Activated T-helper 1 cell treated with anti-CD3 and anti-CD28 coated beads, Interleukin-12 subunit alpha, Interleukin-12 subunit beta, Interleukin-2, Interleukin-4 antibody, amounts not matched to agents 30 ng/mL and 10 ng/mL and 1 ng/mL, durations not matched to agents 14 hours and 24 hours and 36 hours (primary cell): ENCODE measurements around the gene SURF2. TPM values are rescaled to one million over a fixed set of nuclear protein-coding genes. Genes with fewer than 3 reads are reported as not detected.
A peak's percentile ranks its signal among the peaks of the same experiment; 100 is the strongest.
"Not testable (repeated sequence)": the region's sequence is repeated elsewhere in the genome, so short reads cannot be mapped to it uniquely, and the experiment has no call there.

Experiments used
- DNase-seq: peaks from one replicate; pipeline ENCODE4 v3.0.0; 2021; ENCODE audit warnings: low spot score
- H3K27ac Mint-ChIP-seq: one replicate; pipeline ENCODE4 v1.8.0; 2021; ENCODE audit warnings: mild to moderate bottlenecking, mixed read lengths
- H3K27me3 Mint-ChIP-seq: one replicate; pipeline ENCODE4 v1.8.0; 2022; ENCODE audit warnings: mild to moderate bottlenecking, moderate library complexity, mixed read lengths; ENCODE audit not compliant: insufficient read depth
- H3K36me3 Mint-ChIP-seq: one replicate; pipeline ENCODE4 v1.8.0; 2021; ENCODE audit warnings: low read depth, mixed read lengths
- H3K4me1 Mint-ChIP-seq: one replicate; pipeline ENCODE4 v1.8.0; 2021; ENCODE audit warnings: low read depth, mixed read lengths
- H3K4me3 Mint-ChIP-seq: one replicate; pipeline ENCODE4 v1.8.0; 2021; ENCODE audit warnings: mild to moderate bottlenecking, moderate library complexity, mixed read lengths
- H3K9me3 Mint-ChIP-seq: one replicate; pipeline ENCODE4 v1.8.0; 2021; ENCODE audit warnings: mixed read lengths
- intact Hi-C: fragments of 100-400 bp; cut with micrococcal nuclease; formaldehyde crosslinking; loops from one replicate; pipeline ENCODE4 v1.15.1; 2024
- total RNA-seq: library from RNA; stranded (reverse); gene quantifications from 2 replicates; pipeline ENCODE4 v1.2.3, GENCODE V29; 2022

The SURF2 gene
- total RNA-seq, 1 donor from 2014 or later = 28.6 TPM

- H3K27ac Mint-ChIP-seq, H3K9me3 Mint-ChIP-seq, DNase-seq, H3K4me3 Mint-ChIP-seq, H3K27me3 Mint-ChIP-seq, H3K4me1 Mint-ChIP-seq: not testable (repeated sequence)
- peaks cover 35% of the 10 kb centered on the region for H3K36me3 Mint-ChIP-seq
- intact Hi-C loops = loop anchor here (1.0 kb wide), 2 partner anchors 90 to 157 kb away; no protein-coding TSS in a partner anchor
Observed at GRCh38 chr9:133329306-133330156, 26.8 kb upstream of the SURF2 start.

DNA sequence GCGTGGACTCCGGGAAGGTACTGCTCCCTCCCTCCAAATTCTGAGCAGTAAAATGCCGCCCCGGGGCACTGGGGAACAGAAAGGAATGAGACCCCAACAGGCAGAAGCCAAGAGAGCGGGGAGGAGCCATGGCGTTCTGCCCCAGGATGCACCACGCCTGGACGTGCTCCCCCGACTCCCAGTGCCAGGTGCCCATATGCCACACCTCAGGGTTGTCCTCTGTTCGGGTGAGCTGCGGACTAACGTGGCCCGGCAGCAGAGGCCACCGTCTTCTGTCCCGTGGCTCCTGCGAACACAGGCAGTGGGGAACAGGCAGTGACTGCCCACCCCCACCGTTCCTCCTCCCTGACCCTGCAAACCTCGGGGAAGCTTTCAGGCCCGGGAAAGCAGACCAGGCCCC, 25.1 kb upstream of the SURF2 start:
- no peaks in the 10 kb centered on the region for H3K27me3 Mint-ChIP-seq
- intact Hi-C loops = no loop called here
- no peak for DNase-seq
- no peak overlapping the region for H3K4me3 Mint-ChIP-seq
- H3K4me1 Mint-ChIP-seq = peaks cover 16% of the 10 kb centered on the region
- peaks cover 42% of the 10 kb centered on the region for H3K36me3 Mint-ChIP-seq
- H3K27ac Mint-ChIP-seq = no peak overlapping the region
- no peaks in the 10 kb centered on the region for H3K9me3 Mint-ChIP-seq

DNA sequence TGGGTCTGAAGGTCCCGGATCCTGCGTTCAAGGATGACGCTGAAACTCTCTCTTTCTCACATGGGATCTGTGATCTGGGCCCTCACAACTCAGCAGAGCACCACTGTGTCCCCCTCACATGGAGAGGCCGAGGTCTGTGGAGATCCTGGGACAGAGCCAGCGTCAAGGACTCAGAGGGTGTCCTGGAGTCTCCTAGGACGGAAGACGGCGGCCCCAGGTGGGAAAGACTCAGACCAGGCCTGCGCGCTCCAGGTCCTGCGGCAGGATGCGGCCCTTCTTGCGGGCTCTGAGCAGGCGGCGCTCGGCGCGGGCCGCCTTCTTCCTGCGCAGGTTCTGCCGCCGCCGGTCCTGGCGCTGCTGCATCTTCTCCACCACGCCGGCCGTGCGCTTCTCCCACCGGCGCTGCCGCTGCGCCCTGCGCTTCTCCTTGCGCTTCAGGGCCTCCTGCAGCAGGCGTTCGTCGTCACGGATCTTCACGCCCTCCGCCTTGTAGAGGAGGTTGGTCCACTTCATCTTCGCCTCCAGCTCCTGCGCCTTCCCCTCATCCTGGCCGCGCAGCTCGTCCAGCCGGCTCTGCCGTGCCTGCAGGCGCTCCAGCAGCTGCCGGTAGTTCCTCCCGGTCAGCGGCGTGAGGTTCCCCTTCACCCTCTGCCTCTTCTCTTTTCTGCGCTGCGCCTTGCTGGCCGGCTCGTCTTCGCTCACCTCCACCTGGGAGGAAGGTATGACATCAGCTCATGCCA, 24.5 kb upstream of the SURF2 start:
- Mint-ChIP-seq H3K27me3 (no peaks in the 10 kb centered on the region), H3K4me3 (no peak overlapping the region), H3K4me1 (peaks cover 16% of the 10 kb centered on the region), H3K36me3 (peaks cover 42% of the 10 kb centered on the region), H3K9me3 (no peaks in the 10 kb centered on the region), H3K27ac (no peak overlapping the region)
- no peak for DNase-seq
- intact Hi-C loops = no loop called here

- peaks cover 16% of the 10 kb centered on the region for H3K4me1 Mint-ChIP-seq
- H3K27me3 Mint-ChIP-seq = no peaks in the 10 kb centered on the region
- H3K4me3 Mint-ChIP-seq = no peak overlapping the region
- intact Hi-C loops = no loop called here
- H3K9me3 Mint-ChIP-seq = no peaks in the 10 kb centered on the region
- DNase-seq = no peak
- no peak overlapping the region for H3K27ac Mint-ChIP-seq
- peaks cover 42% of the 10 kb centered on the region for H3K36me3 Mint-ChIP-seq
Observed at GRCh38 chr9:133332381-133332730, 24.0 kb upstream of the SURF2 start.

- Mint-ChIP-seq H3K4me3 (peak overlapping the region; percentile 26), H3K36me3 (peaks cover 42% of the 10 kb centered on the region), H3K4me1 (peaks cover 16% of the 10 kb centered on the region)
Observed at GRCh38 chr9:133333011-133333410, 23.3 kb upstream of the SURF2 start.

DNA sequence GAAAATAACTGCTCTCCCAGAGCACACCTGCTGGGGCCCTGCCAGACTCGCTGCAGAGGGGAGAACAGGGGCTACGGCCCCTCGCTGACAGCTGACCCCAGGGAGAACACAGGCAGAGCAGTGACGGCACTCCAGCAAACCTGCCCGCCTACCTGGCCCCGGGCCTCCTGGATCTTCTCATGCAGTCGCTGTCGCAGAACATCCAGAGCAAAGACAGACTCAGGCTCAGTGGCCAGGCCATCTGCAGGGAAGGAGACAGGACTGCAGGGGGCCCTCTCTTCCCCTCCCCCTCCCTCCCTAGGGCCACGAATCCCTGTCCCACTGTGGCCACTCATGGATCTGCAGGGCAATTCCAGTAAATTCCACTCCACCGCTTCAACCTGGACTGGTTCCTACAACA, 22.8 kb upstream of the SURF2 start:
- H3K27me3 Mint-ChIP-seq = no peaks in the 10 kb centered on the region
- peak overlapping the region; percentile 96 for H3K4me3 Mint-ChIP-seq
- no peak for DNase-seq
- peak overlapping the region; percentile 47 for H3K27ac Mint-ChIP-seq
- intact Hi-C loops = no loop called here
- no peaks in the 10 kb centered on the region for H3K9me3 Mint-ChIP-seq
- H3K4me1 Mint-ChIP-seq = peaks cover 16% of the 10 kb centered on the region
- H3K36me3 Mint-ChIP-seq = peaks cover 42% of the 10 kb centered on the region

More at GRCh38 chr9:133333011-133333410, 23.3 kb upstream of the SURF2 start:
- Mint-ChIP-seq H3K9me3 (no peaks in the 10 kb centered on the region), H3K27me3 (no peaks in the 10 kb centered on the region), H3K27ac (no peak overlapping the region)
- no peak for DNase-seq
- intact Hi-C loops = no loop called here

DNA sequence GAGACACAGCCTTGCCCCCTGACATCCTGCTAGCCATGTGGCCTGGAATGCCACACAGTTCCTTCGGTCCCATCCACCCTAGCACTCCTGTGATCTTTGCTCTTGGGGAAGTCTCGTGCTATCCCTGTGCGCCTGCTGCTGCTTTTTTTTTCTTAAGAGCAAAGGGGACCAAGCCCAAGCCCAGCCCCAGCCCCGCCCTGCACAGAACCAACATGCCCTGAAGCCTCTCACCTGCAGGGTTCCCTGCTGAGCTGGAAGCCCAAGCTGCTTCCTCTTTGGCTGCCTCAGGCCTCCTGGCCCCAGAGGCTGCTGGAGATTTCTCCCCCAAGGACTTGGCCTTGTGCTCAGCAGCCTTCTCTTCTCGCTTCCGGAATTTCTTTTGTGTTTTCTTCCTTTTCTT, 22.2 kb upstream of the SURF2 start:
- peaks cover 16% of the 10 kb centered on the region for H3K4me1 Mint-ChIP-seq
- H3K27ac Mint-ChIP-seq = peak overlapping the region; percentile 47
- intact Hi-C loops = no loop called here
- H3K4me3 Mint-ChIP-seq = peak overlapping the region; percentile 96
- H3K9me3 Mint-ChIP-seq = no peaks in the 10 kb centered on the region
- no peaks in the 10 kb centered on the region for H3K27me3 Mint-ChIP-seq
- no peak for DNase-seq
- H3K36me3 Mint-ChIP-seq = peaks cover 41% of the 10 kb centered on the region

GRCh38 chr9:133334888-133335287, 21.5 kb upstream of the SURF2 start:
- Mint-ChIP-seq H3K36me3 (peaks cover 47% of the 10 kb centered on the region), H3K27ac (peak overlapping the region; percentile 29), H3K4me1 (peaks cover 16% of the 10 kb centered on the region), H3K4me3 (peak overlapping the region; percentile 96)
- intact Hi-C loops = loop anchor here (5.0 kb wide), 1 partner anchor 663 kb away; the partner anchor contains the start of gene GTF3C4
- DNase-seq, H3K9me3 Mint-ChIP-seq, H3K27me3 Mint-ChIP-seq: not testable (repeated sequence)

DNA sequence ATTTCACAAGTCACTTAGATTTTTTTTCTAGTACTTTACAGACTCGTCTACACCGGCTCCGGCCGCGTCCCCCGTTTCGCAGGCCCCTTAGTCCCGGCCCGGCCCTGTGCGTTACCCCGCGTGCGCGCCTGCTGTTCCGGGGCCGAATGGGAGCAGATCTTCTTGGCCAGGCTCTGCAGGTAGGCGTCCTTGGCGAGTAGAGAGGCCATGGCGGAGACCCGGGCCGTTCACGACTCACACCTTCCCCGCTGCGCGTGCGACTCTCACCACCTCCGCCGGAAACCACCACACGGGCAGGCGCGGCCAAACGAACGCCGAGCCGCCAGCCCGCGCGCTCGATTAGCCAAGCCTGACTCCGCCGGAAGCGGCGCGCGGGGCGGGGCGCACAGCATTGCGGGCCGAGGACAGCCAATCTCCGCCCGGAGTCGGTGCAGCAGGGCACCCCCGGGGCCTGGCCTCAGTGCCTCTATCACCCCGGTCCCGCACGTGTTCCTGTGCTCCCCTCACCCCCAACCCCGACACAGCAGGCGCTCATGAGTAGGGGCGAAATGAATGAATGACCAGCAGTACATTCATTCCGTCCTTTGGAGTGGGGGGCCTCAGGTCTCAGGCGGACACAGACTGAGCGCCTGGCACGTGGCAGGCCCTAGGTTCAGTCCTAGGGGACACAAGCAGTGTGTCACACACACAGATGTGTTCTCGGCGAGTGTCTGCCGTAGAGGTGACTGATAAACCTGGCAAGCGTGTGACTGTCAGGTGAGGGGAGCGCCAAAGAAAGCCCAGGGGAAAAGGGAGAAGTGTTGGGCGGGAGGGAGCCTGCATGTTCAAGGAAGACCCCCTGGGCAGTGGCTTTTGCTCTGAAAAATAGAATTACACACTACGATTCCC, 20.2 kb upstream of the SURF2 start, which contains the start of gene SURF6:
TSS of gene SURF6 (minus strand) at position 265 of the 888 bp plus-strand sequence. CDS start at position 209, 56 bp downstream.
- Mint-ChIP-seq H3K27ac (peak within 1 kb of the TSS; percentile 88), H3K36me3 (peaks cover 52% of the 10 kb centered on the region), H3K27me3 (no peaks in the 10 kb centered on the region), H3K4me3 (peak within 1 kb of the TSS; percentile 96), H3K9me3 (no peaks in the 10 kb centered on the region), H3K4me1 (peaks cover 16% of the 10 kb centered on the region)
- intact Hi-C loops = loop anchor here (1.0 to 5.0 kb wide), 8 partner anchors 12 to 664 kb away; partner anchors contain the start of genes CACFD1, GTF3C4, GTF3C5 and MED22
- DNase-seq = peak; percentile 94

DNA sequence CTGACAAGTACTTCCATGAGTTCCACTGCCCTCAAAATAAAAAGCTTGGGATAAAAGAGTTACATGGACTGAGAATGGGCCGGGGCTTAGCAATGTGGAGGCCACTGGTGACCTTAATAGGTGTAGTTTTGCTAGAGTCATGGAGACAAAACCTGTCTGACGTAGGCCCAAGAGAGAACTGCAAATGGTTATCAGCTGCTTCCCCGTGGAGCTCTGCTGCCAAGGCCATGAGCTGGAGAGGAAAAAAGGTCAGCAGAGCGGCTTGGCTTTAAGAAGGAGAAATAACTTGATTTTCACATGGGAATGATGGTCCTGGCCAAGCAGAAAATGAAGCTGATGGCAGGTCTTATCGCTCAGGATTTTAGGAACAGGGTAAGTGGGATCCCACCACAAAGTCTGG, 16.7 kb upstream of the SURF2 start:
- Mint-ChIP-seq H3K9me3 (no peaks in the 10 kb centered on the region), H3K27me3 (no peaks in the 10 kb centered on the region), H3K27ac (no peak overlapping the region), H3K4me1 (peaks cover 8% of the 10 kb centered on the region), H3K36me3 (peaks cover 35% of the 10 kb centered on the region), H3K4me3 (no peak overlapping the region)
- no peak for DNase-seq
- intact Hi-C loops = loop anchor here (5.0 to 10.0 kb wide), 2 partner anchors 667 to 985 kb away; partner anchors contain the start of genes GTF3C4 and SETX

- H3K27me3 Mint-ChIP-seq = no peaks in the 10 kb centered on the region
- intact Hi-C loops = loop anchor here (10.0 kb wide), 1 partner anchor 985 kb away; the partner anchor contains the start of gene SETX
- DNase-seq = no peak
- no peaks in the 10 kb centered on the region for H3K9me3 Mint-ChIP-seq
- H3K36me3 Mint-ChIP-seq = peaks cover 35% of the 10 kb centered on the region
- no peak overlapping the region for H3K27ac Mint-ChIP-seq
- H3K4me1 Mint-ChIP-seq = peaks cover 4% of the 10 kb centered on the region
- no peak overlapping the region for H3K4me3 Mint-ChIP-seq
Observed at GRCh38 chr9:133340256-133340655, 16.1 kb upstream of the SURF2 start.

GRCh38 chr9:133340916-133341315, 15.4 kb upstream of the SURF2 start:
- intact Hi-C loops = loop anchor here (10.0 kb wide), 1 partner anchor 986 kb away; the partner anchor contains the start of gene SETX

More at GRCh38 chr9:133340916-133341315, 15.4 kb upstream of the SURF2 start:
- Mint-ChIP-seq H3K9me3 (no peaks in the 10 kb centered on the region), H3K27me3 (no peaks in the 10 kb centered on the region), H3K4me1 (peaks cover 2% of the 10 kb centered on the region), H3K4me3 (no peak overlapping the region), H3K27ac (no peak overlapping the region), H3K36me3 (peaks cover 31% of the 10 kb centered on the region)
- DNase-seq = no peak
